SK-N-SH (cell line): ENCODE results near the gene DCAF5. TPM values are rescaled to one million over a fixed set of nuclear protein-coding genes. Genes with fewer than 3 reads are reported as not detected.

Source experiments
- CTCF ChIA-PET: fragments of 300-600, 350-600 bp; formaldehyde crosslinking; extraction: SDS; loops from one replicate; lab custom pipeline; 2021; lab: Yijun Ruan, JAX
- POLR2A ChIA-PET: fragments of 350-600 bp; sonication (Branson Sonifier 250); formaldehyde crosslinking; extraction: SDS; loops from one replicate; lab custom pipeline; 2020; ENCODE audit warnings: antibody characterized with exemption, inconsistent platforms; lab: Yijun Ruan, JAX
- DNase-seq: peaks from one replicate; pipeline ENCODE4 v3.0.0; 2012
- H2AFZ ChIP-seq: fragments of 200-600 bp; sonication (generic); 2 replicates; pipeline ENCODE4 v1.8.1; 2016; ENCODE audit warnings: antibody characterized with exemption, mild to moderate bottlenecking, low read depth
- H3F3A ChIP-seq: fragments of 200-600 bp; sonication (generic); replicated peaks from 2 replicates; pipeline ENCODE3; 2016; ENCODE audit warnings: antibody characterized with exemption, mild to moderate bottlenecking; ENCODE audit not compliant: insufficient read depth
- H3K27ac ChIP-seq, 2 experiments: fragments of 200-500 bp in 1 of 2; fragments of 200-600 bp in 1 of 2; sonication (Bioruptor generic) in 1 of 2; sonication (generic), shearing (Covaris generic) in 1 of 2; 2 replicates each; pipeline versions ENCODE4 v1.5.1 to v1.6.1; 2014 to 2016; ENCODE audit warnings: low read depth in 2 of 2, inconsistent platforms in 1 of 2, low read length in 1 of 2, mild to moderate bottlenecking in 1 of 2, mixed read lengths in 1 of 2
- H3K27me3 ChIP-seq: fragments of 200-600 bp; sonication (generic), shearing (Covaris generic); 2 replicates; pipeline ENCODE4 v1.6.1; 2016; ENCODE audit warnings: mixed run types; ENCODE audit not compliant: insufficient read depth
- H3K36me3 ChIP-seq, 2 experiments: fragments of 200-500 bp in 1 of 2; fragments of 200-600 bp in 1 of 2; sonication (Bioruptor generic) in 1 of 2; sonication (generic) in 1 of 2; replicated peaks in 1 of 2; 2 replicates each; pipeline versions ENCODE3 to v1.5.1; 2014 to 2016; ENCODE audit warnings: low read length in 1 of 2, mild to moderate bottlenecking in 1 of 2; ENCODE audit not compliant: insufficient read depth in 2 of 2, control insufficient read depth in 1 of 2
- H3K4me1 ChIP-seq, 2 experiments: fragments of 200-500 bp in 1 of 2; fragments of 200-600 bp in 1 of 2; sonication (Bioruptor generic) in 1 of 2; sonication (generic), shearing (Covaris generic) in 1 of 2; 2 replicates each; pipeline versions ENCODE4 v1.5.1 to v1.6.1; 2014 to 2016; ENCODE audit warnings: low read depth in 1 of 2, low read length in 1 of 2, mixed run types in 1 of 2; ENCODE audit not compliant: insufficient read depth in 2 of 2, control insufficient read depth in 1 of 2
- H3K4me2 ChIP-seq: fragments of 200-600 bp; sonication (generic), shearing (Covaris generic); 2 replicates; pipeline ENCODE4 v1.6.1; 2017; ENCODE audit warnings: mixed run types
- H3K4me3 ChIP-seq, 2 experiments: fragments of 200-500 bp in 1 of 2; fragments of 200-600 bp in 1 of 2; sonication (Bioruptor generic) in 1 of 2; sonication (generic), shearing (Covaris generic) in 1 of 2; 2 replicates each; pipeline versions ENCODE4 v1.5.1 to v1.8.1; 2014 to 2016; ENCODE audit warnings: low read depth in 2 of 2, inconsistent platforms in 1 of 2, low read length in 1 of 2, mild to moderate bottlenecking in 1 of 2, mixed read lengths in 1 of 2, moderate library complexity in 1 of 2
- H3K79me2 ChIP-seq: fragments of 200-600 bp; sonication (generic); 2 replicates; pipeline ENCODE4 v1.8.1; 2017; ENCODE audit warnings: mild to moderate bottlenecking; ENCODE audit not compliant: insufficient read depth
- H3K9ac ChIP-seq: fragments of 200-600 bp; sonication (generic); 2 replicates; pipeline ENCODE4 v1.6.1; 2017; ENCODE audit warnings: mixed run types
- H3K9me2 ChIP-seq: fragments of 200-600 bp; sonication (generic); 2 replicates; pipeline ENCODE4 v1.6.1; 2017; ENCODE audit warnings: mixed run types
- H3K9me3 ChIP-seq: fragments of 200-600 bp; sonication (generic); 2 replicates; pipeline ENCODE4 v1.6.1; 2017; ENCODE audit warnings: mixed run types, mild to moderate bottlenecking, moderate library complexity
- H4K20me1 ChIP-seq: fragments of 200-600 bp; sonication (generic); 2 replicates; pipeline ENCODE4 v1.6.1; 2017; ENCODE audit warnings: mild to moderate bottlenecking, mixed run types; ENCODE audit not compliant: insufficient read depth
- ELF1 ChIP-seq: IDR thresholded peaks from 2 replicates; pipeline ENCODE4 v1.4.0; 2012
- FOSL2 ChIP-seq: IDR thresholded peaks from 2 replicates; pipeline ENCODE4 v1.4.0; 2012; ENCODE audit warnings: low read depth, mild to moderate bottlenecking, moderate library complexity, borderline replicate concordance
- MEF2A ChIP-seq: IDR thresholded peaks from 2 replicates; pipeline ENCODE4 v1.4.0; 2012; ENCODE audit warnings: low read depth, borderline replicate concordance
- MXI1 ChIP-seq: IDR thresholded peaks from 2 replicates; pipeline ENCODE4 v1.6.1; 2012; ENCODE audit warnings: mild to moderate bottlenecking, low read depth, low read length, improper control_type of control experiment
- RAD21 ChIP-seq: IDR thresholded peaks from 2 replicates; pipeline ENCODE4 v1.6.1; 2012; ENCODE audit warnings: mild to moderate bottlenecking, low read length
- RCOR1 ChIP-seq: fragments of 150-350 bp; IDR thresholded peaks from 2 replicates; pipeline ENCODE4 v1.6.1; 2017; ENCODE audit warnings: antibody characterized with exemption, low read length
- RFX5 ChIP-seq: IDR thresholded peaks from 2 replicates; pipeline ENCODE4 v1.6.1; 2012; ENCODE audit warnings: mild to moderate bottlenecking, improper control_type of control experiment, low read length
- SMC3 ChIP-seq: IDR thresholded peaks from 2 replicates; pipeline ENCODE4 v1.6.1; 2012; ENCODE audit warnings: low read depth, low read length, improper control_type of control experiment
- TEAD4 ChIP-seq: IDR thresholded peaks from 2 replicates; pipeline ENCODE4 v1.4.0; 2012; ENCODE audit warnings: mild to moderate bottlenecking, borderline replicate concordance; ENCODE audit not compliant: insufficient read depth
- WGBS: methylation state at CpG from one replicate; pipeline ENCODE4 v1.1.6; 2017; ENCODE audit warnings: low lambda C conversion rate; 5-methylcytosine and 5-hydroxymethylcytosine counted together
- polyA plus RNA-seq, 3 experiments: library from polyadenylated mRNA; depleted of rRNA; stranded (reverse); fragments of >200 nt; gene quantifications; 2 replicates each; pipeline ENCODE4 v1.2.3, GENCODE V29; 2012
- TF ChIP-seq, protein P1 (sequence below): IDR thresholded peaks from 2 replicates; pipeline ENCODE4 v1.4.0; 2012; ENCODE audit warnings: low read depth, borderline replicate concordance
- TF ChIP-seq, protein P2 (sequence below): fragments of 200-600 bp; sonication (generic); IDR thresholded peaks from 2 replicates; pipeline ENCODE4 v1.6.1; 2017; ENCODE audit warnings: antibody characterized with exemption, mild to moderate bottlenecking, moderate library complexity
- TF ChIP-seq, protein P3 (sequence below): IDR thresholded peaks from 2 replicates; pipeline ENCODE4 v1.4.0; 2012; ENCODE audit warnings: low read depth, borderline replicate concordance

DCAF5 gene
- polyA plus RNA-seq, 1 of the 3 experiments (the other 2 are of a cell fraction) = 26.7 TPM

DNA sequence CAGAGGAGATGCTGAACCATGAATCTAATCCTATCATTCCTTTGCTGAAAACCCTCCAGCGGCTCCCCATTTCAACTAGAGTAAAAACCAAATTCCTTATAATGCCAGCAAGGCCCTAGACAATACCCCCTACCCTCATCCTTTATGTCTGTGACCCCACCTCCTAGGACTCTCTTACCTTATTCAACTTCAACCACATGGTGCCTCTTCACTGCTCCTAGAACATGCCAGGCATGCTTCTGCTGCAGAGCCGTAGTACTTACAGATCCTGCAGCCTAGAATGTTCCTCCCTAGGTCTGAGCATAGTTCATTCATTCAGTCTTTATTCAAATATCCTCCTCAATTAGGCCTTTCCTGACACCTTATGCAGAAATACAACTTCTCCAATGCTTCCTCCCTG lies 54.9 kb downstream of the DCAF5 start:
- Histone ChIP-seq H3K4me2 (no peak overlapping the region), H3K4me1 (peaks cover 11 to 23% of the 10 kb centered on the region in 2 experiments), H3K9me2 (no peaks in the 10 kb centered on the region), H3K9me3 (no peaks in the 10 kb centered on the region), H3K79me2 (peaks cover 16% of the 10 kb centered on the region; the same call in 1 of the 2 replicates), H3K4me3 (no peak overlapping the region), H3K27me3 (no peaks in the 10 kb centered on the region), H3K36me3 (peaks cover 14 to 15% of the 10 kb centered on the region in 2 experiments), H3K27ac (no peak overlapping the region), H3F3A (peaks cover 18% of the 10 kb centered on the region), H2AFZ (no peak overlapping the region), H3K9ac (no peak overlapping the region), H4K20me1 (no peaks in the 10 kb centered on the region)
- WGBS = 100% methylated on average over 2 of the region's 2 CpGs
- no peak for TF ChIP-seq RFX5
- TF ChIP-seq MEF2A = no peak
- TF ChIP-seq, protein P1, sequence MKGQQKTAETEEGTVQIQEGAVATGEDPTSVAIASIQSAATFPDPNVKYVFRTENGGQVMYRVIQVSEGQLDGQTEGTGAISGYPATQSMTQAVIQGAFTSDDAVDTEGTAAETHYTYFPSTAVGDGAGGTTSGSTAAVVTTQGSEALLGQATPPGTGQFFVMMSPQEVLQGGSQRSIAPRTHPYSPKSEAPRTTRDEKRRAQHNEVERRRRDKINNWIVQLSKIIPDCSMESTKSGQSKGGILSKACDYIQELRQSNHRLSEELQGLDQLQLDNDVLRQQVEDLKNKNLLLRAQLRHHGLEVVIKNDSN = no peak
- TF ChIP-seq FOSL2 = no peak
- no peak for TF ChIP-seq TEAD4
- no peak for TF ChIP-seq MXI1
- no peak for DNase-seq
- ChIA-PET CTCF (interaction anchor here (1.2 to 2.8 kb wide), 3 partner anchors 8 to 234 kb away, joined by 5 to 18 read pairs (median 15); no protein-coding TSS in a partner anchor), POLR2A (no interaction called here)

DNA sequence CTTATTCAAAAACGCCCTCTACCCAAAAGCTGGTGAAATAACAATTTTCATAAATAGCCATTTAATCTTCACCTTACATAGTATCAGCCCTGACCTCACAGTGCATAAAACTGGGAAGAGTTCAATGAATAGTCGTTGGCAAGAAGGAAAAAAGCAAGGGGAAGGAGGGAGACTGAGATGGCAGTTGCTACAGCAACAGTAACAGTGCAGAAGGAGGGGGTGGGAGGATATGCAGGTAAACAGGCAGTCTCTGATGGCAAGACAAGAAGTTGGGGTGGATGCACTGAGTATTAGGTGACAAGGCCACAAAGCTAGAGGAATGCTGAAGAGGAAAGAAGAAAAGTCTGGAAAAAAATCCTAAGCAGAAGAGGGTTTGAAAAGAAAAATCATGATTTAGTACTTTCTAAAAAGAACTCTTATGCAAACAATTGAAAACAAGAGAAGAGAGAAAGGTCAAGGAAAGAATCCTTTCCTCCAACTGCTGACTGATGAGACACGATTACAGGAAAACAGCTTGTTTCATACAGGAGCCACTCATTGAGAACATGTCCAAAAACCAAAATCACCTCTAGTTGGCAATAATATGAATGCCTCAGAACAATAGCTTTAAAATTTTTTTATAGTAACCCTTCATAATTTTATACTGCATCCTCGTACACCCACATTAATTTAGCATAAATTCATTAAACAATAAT lies 56.0 kb downstream of the DCAF5 start:
- no peak overlapping the region for H3K4me2 ChIP-seq
- peaks cover 11 to 24% of the 10 kb centered on the region in 2 experiments for H3K4me1 ChIP-seq

More for the DNA sequence above, 56.0 kb downstream of the DCAF5 start:
- no peak for DNase-seq
- no peaks in the 10 kb centered on the region for H3K27me3 ChIP-seq
- TF ChIP-seq, protein P2, sequence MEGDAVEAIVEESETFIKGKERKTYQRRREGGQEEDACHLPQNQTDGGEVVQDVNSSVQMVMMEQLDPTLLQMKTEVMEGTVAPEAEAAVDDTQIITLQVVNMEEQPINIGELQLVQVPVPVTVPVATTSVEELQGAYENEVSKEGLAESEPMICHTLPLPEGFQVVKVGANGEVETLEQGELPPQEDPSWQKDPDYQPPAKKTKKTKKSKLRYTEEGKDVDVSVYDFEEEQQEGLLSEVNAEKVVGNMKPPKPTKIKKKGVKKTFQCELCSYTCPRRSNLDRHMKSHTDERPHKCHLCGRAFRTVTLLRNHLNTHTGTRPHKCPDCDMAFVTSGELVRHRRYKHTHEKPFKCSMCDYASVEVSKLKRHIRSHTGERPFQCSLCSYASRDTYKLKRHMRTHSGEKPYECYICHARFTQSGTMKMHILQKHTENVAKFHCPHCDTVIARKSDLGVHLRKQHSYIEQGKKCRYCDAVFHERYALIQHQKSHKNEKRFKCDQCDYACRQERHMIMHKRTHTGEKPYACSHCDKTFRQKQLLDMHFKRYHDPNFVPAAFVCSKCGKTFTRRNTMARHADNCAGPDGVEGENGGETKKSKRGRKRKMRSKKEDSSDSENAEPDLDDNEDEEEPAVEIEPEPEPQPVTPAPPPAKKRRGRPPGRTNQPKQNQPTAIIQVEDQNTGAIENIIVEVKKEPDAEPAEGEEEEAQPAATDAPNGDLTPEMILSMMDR = peak; percentile 14; the same call in 1 of the 2 replicates
- TF ChIP-seq RFX5 (no peak), RAD21 (peak; percentile 23; the same call in 1 of the 2 replicates), SMC3 (no peak), ELF1 (no peak), RCOR1 (no peak)
- TF ChIP-seq, protein P3, sequence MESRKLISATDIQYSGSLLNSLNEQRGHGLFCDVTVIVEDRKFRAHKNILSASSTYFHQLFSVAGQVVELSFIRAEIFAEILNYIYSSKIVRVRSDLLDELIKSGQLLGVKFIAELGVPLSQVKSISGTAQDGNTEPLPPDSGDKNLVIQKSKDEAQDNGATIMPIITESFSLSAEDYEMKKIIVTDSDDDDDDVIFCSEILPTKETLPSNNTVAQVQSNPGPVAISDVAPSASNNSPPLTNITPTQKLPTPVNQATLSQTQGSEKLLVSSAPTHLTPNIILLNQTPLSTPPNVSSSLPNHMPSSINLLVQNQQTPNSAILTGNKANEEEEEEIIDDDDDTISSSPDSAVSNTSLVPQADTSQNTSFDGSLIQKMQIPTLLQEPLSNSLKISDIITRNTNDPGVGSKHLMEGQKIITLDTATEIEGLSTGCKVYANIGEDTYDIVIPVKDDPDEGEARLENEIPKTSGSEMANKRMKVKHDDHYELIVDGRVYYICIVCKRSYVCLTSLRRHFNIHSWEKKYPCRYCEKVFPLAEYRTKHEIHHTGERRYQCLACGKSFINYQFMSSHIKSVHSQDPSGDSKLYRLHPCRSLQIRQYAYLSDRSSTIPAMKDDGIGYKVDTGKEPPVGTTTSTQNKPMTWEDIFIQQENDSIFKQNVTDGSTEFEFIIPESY = no peak
- 82% methylated on average over 4 of the region's 4 CpGs for WGBS
- H3K9me2 ChIP-seq = no peaks in the 10 kb centered on the region
- peaks cover 10% of the 10 kb centered on the region in 2 experiments for H3K36me3 ChIP-seq
- H3K27ac ChIP-seq = peak overlapping the region in 1 of 2 experiments; percentile 2; a peak in 1 of 4 replicates
- H3K4me3 ChIP-seq = no peak overlapping the region
- ChIA-PET CTCF (interaction anchor here (0.6 to 1.7 kb wide), 6 partner anchors 32 to 250 kb away, joined by 3 to 8 read pairs (median 3); no protein-coding TSS in a partner anchor), POLR2A (no interaction called here)
- H4K20me1 ChIP-seq = no peaks in the 10 kb centered on the region
- peaks cover 16% of the 10 kb centered on the region; the same call in 1 of the 2 replicates for H3K79me2 ChIP-seq
- no peaks in the 10 kb centered on the region for H3K9me3 ChIP-seq
- no peak overlapping the region for H2AFZ ChIP-seq
- H3K9ac ChIP-seq = no peak overlapping the region
- peaks cover 12% of the 10 kb centered on the region for H3F3A ChIP-seq
